ENCODE measurements around the gene CNTN1. TPM values are rescaled to one million over a fixed set of nuclear protein-coding genes. Genes with fewer than 3 reads are reported as not detected.

The CNTN1 gene
- total and polyA plus RNA-seq, 10 donors: 0.50 to 12.3 (median 5.8) TPM

DNA sequence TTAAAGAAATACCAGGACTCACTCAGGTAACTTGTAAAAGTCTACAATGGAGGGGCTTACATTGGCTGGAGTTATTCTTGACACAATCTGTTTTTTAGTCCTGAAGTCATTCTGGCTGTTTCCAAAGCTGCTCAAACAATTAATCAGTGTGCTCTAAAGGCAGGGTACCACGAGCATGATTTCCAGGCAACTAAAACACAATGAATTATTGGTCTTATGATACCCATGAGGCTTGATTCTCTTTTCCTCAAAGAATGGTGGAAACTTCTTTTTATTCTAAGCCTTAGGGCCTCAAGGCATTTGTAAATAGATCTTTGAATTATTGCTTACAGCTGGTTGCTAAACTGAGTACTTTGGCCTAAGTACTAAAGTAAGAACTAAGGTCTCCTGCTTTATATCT, 296.1 kb downstream of the CNTN1 start:
- Histone ChIP-seq H3K4me1 (no peaks in the 10 kb centered on the region), H3K4me3 (no peak overlapping the region), H3K9me3 (peaks cover 0 to 21% (median 10%) of the 10 kb centered on the region in 8 donors), H3K27me3 (replicated peaks in 1 of 7) (no peaks in the 10 kb centered on the region), H3K36me3 (no peaks in the 10 kb centered on the region), H3K27ac (no peak overlapping the region)
- no peak for DNase-seq
- TF ChIP-seq POLR2AphosphoS5 (IDR thresholded peaks at IDR 0.05) (no peak), POLR2A (IDR thresholded peaks at IDR 0.05) (no peak), CTCF (IDR thresholded peaks at IDR 0.05 in 8 of 11, conservative IDR thresholded peaks at IDR 0.05 in 3 of 11) (no peak)
- 68 to 85% (median 72%) methylated on average over 1 of the region's 1 CpG for WGBS, 5 donors
- intact Hi-C loops (cut with DNase I; ENCODE audit: low total_unique reads): no loop called here

- H3K9me3 ChIP-seq: peaks cover 0 to 21% (median 10%) of the 10 kb centered on the region in 8 donors
- DNase-seq: no peak
- H3K27ac ChIP-seq: no peak overlapping the region
- H3K4me1 ChIP-seq: no peaks in the 10 kb centered on the region
- WGBS, 5 donors: 80 to 84% (median 82%) methylated on average over 2 of the region's 2 CpGs
- TF ChIP-seq POLR2AphosphoS5 (IDR thresholded peaks at IDR 0.05) (no peak), POLR2A (IDR thresholded peaks at IDR 0.05) (no peak), CTCF (IDR thresholded peaks at IDR 0.05 in 8 of 11, conservative IDR thresholded peaks at IDR 0.05 in 3 of 11) (no peak)
- intact Hi-C loops (cut with DNase I; ENCODE audit: low total_unique reads): no loop called here
- no peak overlapping the region for H3K4me3 ChIP-seq
- H3K36me3 ChIP-seq: no peaks in the 10 kb centered on the region
- no peaks in the 10 kb centered on the region for H3K27me3 ChIP-seq (replicated peaks in 1 of 7)
Measured at GRCh38 chr12:40988824-40989223, 296.6 kb downstream of the CNTN1 start.

GRCh38 chr12:40989785-40990184, 297.5 kb downstream of the CNTN1 start:
- H3K36me3 ChIP-seq: no peaks in the 10 kb centered on the region
- TF ChIP-seq CTCF (IDR thresholded peaks at IDR 0.05 in 8 of 11, conservative IDR thresholded peaks at IDR 0.05 in 3 of 11) (no peak), POLR2AphosphoS5 (IDR thresholded peaks at IDR 0.05) (no peak), POLR2A (IDR thresholded peaks at IDR 0.05) (no peak)
- no peak for DNase-seq
- peaks cover 0 to 14% (median 9%) of the 10 kb centered on the region in 8 donors for H3K9me3 ChIP-seq
- H3K4me1 ChIP-seq: no peaks in the 10 kb centered on the region
- intact Hi-C loops (cut with DNase I; ENCODE audit: low total_unique reads): no loop called here
- no peak overlapping the region for H3K4me3 ChIP-seq
- no peaks in the 10 kb centered on the region for H3K27me3 ChIP-seq (replicated peaks in 1 of 7)
- no peak overlapping the region for H3K27ac ChIP-seq
- 65 to 75% (median 67%) methylated on average over 3 of the region's 3 CpGs for WGBS, 5 donors

- H3K36me3 ChIP-seq: no peaks in the 10 kb centered on the region
- H3K4me1 ChIP-seq: no peaks in the 10 kb centered on the region
- no peak for DNase-seq
- H3K4me3 ChIP-seq: no peak overlapping the region
- intact Hi-C loops (cut with DNase I; ENCODE audit: low total_unique reads): no loop called here
- no peaks in the 10 kb centered on the region for H3K9me3 ChIP-seq
- no peaks in the 10 kb centered on the region for H3K27me3 ChIP-seq (replicated peaks in 1 of 7)
- no peak overlapping the region for H3K27ac ChIP-seq
- 80 to 92% (median 85%) methylated on average over 4 of the region's 4 CpGs for WGBS, 5 donors
- TF ChIP-seq POLR2A (IDR thresholded peaks at IDR 0.05) (no peak), POLR2AphosphoS5 (IDR thresholded peaks at IDR 0.05) (no peak), CTCF (IDR thresholded peaks at IDR 0.05 in 8 of 11, conservative IDR thresholded peaks at IDR 0.05 in 3 of 11) (no peak)
Measured at GRCh38 chr12:40992158-40992557, 299.9 kb downstream of the CNTN1 start.
